ENCODE results near the gene PCDHGA3. TPM values are rescaled to one million over a fixed set of nuclear protein-coding genes. Genes with fewer than 3 reads are reported as not detected.

Gene PCDHGA3
- total RNA-seq, 1 experiment from 2014 or later = not detected

DNA sequence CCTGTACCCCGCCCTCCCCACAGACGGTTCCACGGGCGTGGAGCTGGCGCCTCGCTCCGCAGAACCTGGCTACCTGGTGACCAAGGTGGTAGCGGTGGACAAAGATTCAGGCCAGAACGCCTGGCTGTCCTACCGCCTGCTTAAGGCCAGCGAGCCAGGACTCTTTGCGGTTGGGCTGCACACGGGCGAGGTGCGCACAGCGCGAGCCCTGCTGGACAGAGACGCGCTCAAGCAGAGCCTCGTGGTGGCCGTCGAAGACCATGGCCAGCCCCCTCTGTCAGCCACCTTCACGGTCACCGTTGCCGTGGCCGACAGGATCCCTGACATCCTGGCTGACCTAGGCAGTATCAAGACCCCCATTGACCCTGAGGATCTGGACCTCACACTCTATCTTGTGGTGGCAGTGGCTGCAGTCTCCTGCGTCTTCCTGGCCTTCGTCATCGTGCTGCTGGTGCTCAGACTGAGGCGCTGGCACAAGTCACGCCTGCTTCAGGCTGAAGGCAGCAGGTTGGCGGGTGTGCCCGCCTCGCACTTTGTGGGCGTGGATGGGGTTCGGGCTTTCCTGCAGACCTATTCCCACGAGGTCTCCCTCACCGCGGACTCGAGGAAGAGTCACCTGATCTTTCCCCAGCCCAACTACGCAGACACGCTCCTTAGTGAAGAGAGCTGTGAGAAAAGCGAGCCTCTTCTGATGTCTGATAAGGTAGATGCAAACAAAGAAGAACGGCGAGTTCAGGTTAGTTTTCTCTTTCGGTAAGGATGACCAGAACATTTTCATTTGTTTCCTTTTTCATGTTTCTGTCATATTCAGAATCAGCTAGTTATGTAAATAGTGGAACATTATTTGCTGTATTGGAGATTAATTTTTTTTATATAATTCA, 22.6 kb downstream of the PCDHGA3 start:
- no peak for ATAC-seq
- BruUV-seq (replicated peaks) = no TSS peak
- Histone ChIP-seq H3K27me3 (ENCODE audit: control insufficient read depth, insufficient read depth, low read length) (no peaks in the 10 kb centered on the region), H3K36me3 (ENCODE audit: control insufficient read depth, insufficient read depth, low read length) (no peaks in the 10 kb centered on the region), H3K4me3 (ENCODE audit: low read depth in 2 of 2, low read length in 2 of 2) (no peak overlapping the region), H3K9me3 (ENCODE audit: control insufficient read depth, insufficient read depth, low read depth, low read length) (peaks cover 13% of the 10 kb centered on the region; the same call in 1 of the 2 replicates), H3K27ac (ENCODE audit: low read length) (no peak overlapping the region), H3K4me1 (ENCODE audit: control insufficient read depth, insufficient read depth, low read length) (no peaks in the 10 kb centered on the region)
- POLR2A ChIA-PET = no interaction called here
- no peak for DNase-seq (ENCODE audit: low read depth, low spot score)
- TF ChIP-seq, protein P1, sequence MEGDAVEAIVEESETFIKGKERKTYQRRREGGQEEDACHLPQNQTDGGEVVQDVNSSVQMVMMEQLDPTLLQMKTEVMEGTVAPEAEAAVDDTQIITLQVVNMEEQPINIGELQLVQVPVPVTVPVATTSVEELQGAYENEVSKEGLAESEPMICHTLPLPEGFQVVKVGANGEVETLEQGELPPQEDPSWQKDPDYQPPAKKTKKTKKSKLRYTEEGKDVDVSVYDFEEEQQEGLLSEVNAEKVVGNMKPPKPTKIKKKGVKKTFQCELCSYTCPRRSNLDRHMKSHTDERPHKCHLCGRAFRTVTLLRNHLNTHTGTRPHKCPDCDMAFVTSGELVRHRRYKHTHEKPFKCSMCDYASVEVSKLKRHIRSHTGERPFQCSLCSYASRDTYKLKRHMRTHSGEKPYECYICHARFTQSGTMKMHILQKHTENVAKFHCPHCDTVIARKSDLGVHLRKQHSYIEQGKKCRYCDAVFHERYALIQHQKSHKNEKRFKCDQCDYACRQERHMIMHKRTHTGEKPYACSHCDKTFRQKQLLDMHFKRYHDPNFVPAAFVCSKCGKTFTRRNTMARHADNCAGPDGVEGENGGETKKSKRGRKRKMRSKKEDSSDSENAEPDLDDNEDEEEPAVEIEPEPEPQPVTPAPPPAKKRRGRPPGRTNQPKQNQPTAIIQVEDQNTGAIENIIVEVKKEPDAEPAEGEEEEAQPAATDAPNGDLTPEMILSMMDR (IDR thresholded peaks at IDR 0.05) = no peak
- TF ChIP-seq POLR2AphosphoS5 (IDR thresholded peaks at IDR 0.05; ENCODE audit: low read depth, low read length) (no peak), TCF7L2 (IDR thresholded peaks at IDR 0.05; ENCODE audit: low read depth, low read length) (no peak), SIN3A (IDR thresholded peaks at IDR 0.05; ENCODE audit: borderline replicate concordance, insufficient read depth, low read depth, low read length) (no peak)
- TF ChIP-seq, protein P2, sequence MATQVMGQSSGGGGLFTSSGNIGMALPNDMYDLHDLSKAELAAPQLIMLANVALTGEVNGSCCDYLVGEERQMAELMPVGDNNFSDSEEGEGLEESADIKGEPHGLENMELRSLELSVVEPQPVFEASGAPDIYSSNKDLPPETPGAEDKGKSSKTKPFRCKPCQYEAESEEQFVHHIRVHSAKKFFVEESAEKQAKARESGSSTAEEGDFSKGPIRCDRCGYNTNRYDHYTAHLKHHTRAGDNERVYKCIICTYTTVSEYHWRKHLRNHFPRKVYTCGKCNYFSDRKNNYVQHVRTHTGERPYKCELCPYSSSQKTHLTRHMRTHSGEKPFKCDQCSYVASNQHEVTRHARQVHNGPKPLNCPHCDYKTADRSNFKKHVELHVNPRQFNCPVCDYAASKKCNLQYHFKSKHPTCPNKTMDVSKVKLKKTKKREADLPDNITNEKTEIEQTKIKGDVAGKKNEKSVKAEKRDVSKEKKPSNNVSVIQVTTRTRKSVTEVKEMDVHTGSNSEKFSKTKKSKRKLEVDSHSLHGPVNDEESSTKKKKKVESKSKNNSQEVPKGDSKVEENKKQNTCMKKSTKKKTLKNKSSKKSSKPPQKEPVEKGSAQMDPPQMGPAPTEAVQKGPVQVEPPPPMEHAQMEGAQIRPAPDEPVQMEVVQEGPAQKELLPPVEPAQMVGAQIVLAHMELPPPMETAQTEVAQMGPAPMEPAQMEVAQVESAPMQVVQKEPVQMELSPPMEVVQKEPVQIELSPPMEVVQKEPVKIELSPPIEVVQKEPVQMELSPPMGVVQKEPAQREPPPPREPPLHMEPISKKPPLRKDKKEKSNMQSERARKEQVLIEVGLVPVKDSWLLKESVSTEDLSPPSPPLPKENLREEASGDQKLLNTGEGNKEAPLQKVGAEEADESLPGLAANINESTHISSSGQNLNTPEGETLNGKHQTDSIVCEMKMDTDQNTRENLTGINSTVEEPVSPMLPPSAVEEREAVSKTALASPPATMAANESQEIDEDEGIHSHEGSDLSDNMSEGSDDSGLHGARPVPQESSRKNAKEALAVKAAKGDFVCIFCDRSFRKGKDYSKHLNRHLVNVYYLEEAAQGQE (IDR thresholded peaks at IDR 0.05; ENCODE audit: insufficient read depth in 1 of 2, low read depth in 2 of 2, low read length in 1 of 2) = no peak
- intact Hi-C loops (cut with micrococcal nuclease; ENCODE audit: unreplicated experiment) = loop anchor here (10.0 kb wide), 1 partner anchor 49 kb away; the partner anchor contains the start of genes PCDHGA10 and PCDHGB7
- CTCF ChIA-PET = no interaction called here
- in situ Hi-C loops (cut with HindIII; ENCODE audit: low pct_unique_long_range_greater_than_20kb, low sequenced_read_pairs) = no loop called here

DNA sequence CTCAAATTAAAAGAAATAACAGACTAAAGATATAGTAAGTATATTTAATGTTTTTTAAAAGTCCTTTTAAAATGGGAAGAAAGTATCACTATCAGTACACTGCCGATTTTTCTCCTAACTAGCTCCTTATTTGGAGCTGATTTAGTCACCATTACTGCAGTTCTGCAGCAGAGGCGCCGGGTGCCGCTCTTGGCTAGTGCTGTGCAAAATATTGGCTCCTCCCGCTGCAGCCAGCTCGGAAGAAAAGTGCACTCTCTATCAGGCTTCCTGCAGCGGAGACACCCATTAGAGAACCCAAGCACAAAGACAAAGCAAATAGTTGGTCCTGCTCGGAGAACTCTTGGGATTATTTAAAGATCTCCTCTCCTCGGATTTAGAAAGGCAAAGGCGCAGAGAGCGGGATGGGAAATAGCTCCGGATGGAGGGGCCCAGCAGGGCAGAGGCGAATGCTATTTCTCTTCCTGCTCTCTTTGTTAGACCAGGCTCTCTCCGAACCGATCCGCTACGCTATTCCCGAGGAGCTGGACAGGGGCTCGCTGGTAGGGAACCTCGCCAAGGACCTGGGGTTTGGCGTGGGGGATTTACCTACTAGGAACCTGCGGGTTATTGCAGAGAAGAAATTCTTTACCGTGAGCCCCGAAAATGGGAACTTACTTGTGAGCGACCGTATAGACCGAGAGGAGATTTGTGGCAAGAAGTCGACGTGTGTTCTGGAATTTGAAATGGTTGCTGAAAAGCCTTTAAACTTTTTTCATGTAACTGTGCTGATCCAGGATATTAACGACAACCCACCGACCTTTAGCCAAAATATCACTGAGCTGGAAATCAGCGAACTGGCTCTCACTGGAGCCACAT, 26.6 kb downstream of the PCDHGA3 start, which contains the start of gene PCDHGB3:
TSS of gene PCDHGB3 (plus strand) at position 249 of the 855 bp plus-strand sequence. CDS start at position 402, 153 bp downstream.
- Histone ChIP-seq H3K9me3 (ENCODE audit: control insufficient read depth, insufficient read depth, low read depth, low read length) (peaks cover 7% of the 10 kb centered on the region; the same call in 1 of the 2 replicates), H3K27ac (ENCODE audit: low read length) (no peak within 1 kb of the TSS), H3K36me3 (ENCODE audit: control insufficient read depth, insufficient read depth, low read length) (no peaks in the 10 kb centered on the region), H3K4me1 (ENCODE audit: control insufficient read depth, insufficient read depth, low read length) (no peaks in the 10 kb centered on the region), H3K27me3 (ENCODE audit: control insufficient read depth, insufficient read depth, low read length) (no peaks in the 10 kb centered on the region), H3K4me3 (ENCODE audit: low read depth in 2 of 2, low read length in 2 of 2) (no peak within 1 kb of the TSS)
- ATAC-seq (no peak), DNase-seq (ENCODE audit: low read depth, low spot score) (no peak)
- in situ Hi-C loops (cut with HindIII; ENCODE audit: low pct_unique_long_range_greater_than_20kb, low sequenced_read_pairs) = no loop called here
- TF ChIP-seq, protein P2 (IDR thresholded peaks at IDR 0.05; ENCODE audit: insufficient read depth in 1 of 2, low read depth in 2 of 2, low read length in 1 of 2) = no peak
- TF ChIP-seq, protein P1 (IDR thresholded peaks at IDR 0.05) = no peak
- no peak for TF ChIP-seq POLR2AphosphoS5 (IDR thresholded peaks at IDR 0.05; ENCODE audit: low read depth, low read length)
- no peak for TF ChIP-seq TCF7L2 (IDR thresholded peaks at IDR 0.05; ENCODE audit: low read depth, low read length)
- TF ChIP-seq SIN3A (IDR thresholded peaks at IDR 0.05; ENCODE audit: borderline replicate concordance, insufficient read depth, low read depth, low read length) = no peak
- POLR2A ChIA-PET = no interaction called here
- no TSS peak for BruUV-seq (replicated peaks)
- CTCF ChIA-PET = interaction anchor here (0.7 kb wide), 1 partner anchor 147 kb away, joined by 3 read pairs; the partner anchor contains the start of gene PCDHB14
- intact Hi-C loops (cut with micrococcal nuclease; ENCODE audit: unreplicated experiment) = loop anchor here (10.0 kb wide), 1 partner anchor 45 kb away; the partner anchor contains the start of genes PCDHGA10 and PCDHGB7
